Measurements from ENCODE around the gene TBCC. TPM values are rescaled to one million over a fixed set of nuclear protein-coding genes. Genes with fewer than 3 reads are reported as not detected.
A peak's percentile ranks its signal among the peaks of the same experiment; 100 is the strongest.

TBCC gene
- total and polyA plus RNA-seq, 7 donors, result 16.6 to 39.6 (median 30.6) TPM

GRCh38 chr6:42710316-42710715 is 35.6 kb downstream of the TBCC start:
- H3K4me3 ChIP-seq, result no peak overlapping the region
- intact Hi-C loops (cut with DNase I), result no loop called here

GRCh38 chr6:42709871-42710270 is 36.0 kb downstream of the TBCC start:
- peaks cover 0 to 6% (median 2%) of the 10 kb centered on the region in 4 donors for H3K9me3 ChIP-seq
- DNase-seq, result no peak
- no peaks in the 10 kb centered on the region for H3K27me3 ChIP-seq
- H3K36me3 ChIP-seq, result no peaks in the 10 kb centered on the region
- 90 to 93% methylated on average over 6 of the region's 6 CpGs for WGBS, 2 donors
- no peak overlapping the region for H3K4me3 ChIP-seq
- no peak overlapping the region for H3K27ac ChIP-seq
- H3K4me1 ChIP-seq, result peaks cover 0 to 7% (median under 1%) of the 10 kb centered on the region in 4 donors
- TF ChIP-seq CTCF (IDR thresholded peaks at IDR 0.05) (no peak), POLR2A (IDR thresholded peaks at IDR 0.05) (no peak), EP300 (IDR thresholded peaks at IDR 0.05) (no peak), POLR2AphosphoS5 (IDR thresholded peaks at IDR 0.05) (no peak)
- intact Hi-C loops (cut with DNase I), result no loop called here

More at GRCh38 chr6:42710316-42710715, 35.6 kb downstream of the TBCC start:
- Histone ChIP-seq H3K4me1 (peaks cover 0 to 7% (median 0%) of the 10 kb centered on the region in 4 donors), H3K9me3 (peaks cover 0 to 6% (median 2%) of the 10 kb centered on the region in 4 donors), H3K36me3 (no peaks in the 10 kb centered on the region), H3K27me3 (no peaks in the 10 kb centered on the region), H3K27ac (no peak overlapping the region)
- no peak for DNase-seq
- TF ChIP-seq POLR2AphosphoS5 (IDR thresholded peaks at IDR 0.05), result no peak
- TF ChIP-seq CTCF (IDR thresholded peaks at IDR 0.05), result no peak
- TF ChIP-seq POLR2A (IDR thresholded peaks at IDR 0.05), result no peak
- TF ChIP-seq EP300 (IDR thresholded peaks at IDR 0.05), result no peak
- 51 to 83% methylated on average over 9 of the region's 9 CpGs for WGBS, 2 donors

- intact Hi-C loops (cut with DNase I), result no loop called here
- no peaks in the 10 kb centered on the region for H3K27me3 ChIP-seq
- no peak overlapping the region for H3K4me3 ChIP-seq
- DNase-seq, result no peak
- no peak for TF ChIP-seq CTCF (IDR thresholded peaks at IDR 0.05)
- TF ChIP-seq EP300 (IDR thresholded peaks at IDR 0.05), result no peak
- TF ChIP-seq POLR2AphosphoS5 (IDR thresholded peaks at IDR 0.05), result no peak
- TF ChIP-seq POLR2A (IDR thresholded peaks at IDR 0.05), result no peak
- no peaks in the 10 kb centered on the region for H3K36me3 ChIP-seq
- WGBS, 2 donors, result 93 to 94% methylated on average over 11 of the region's 11 CpGs
- H3K27ac ChIP-seq, result no peak overlapping the region
- H3K4me1 ChIP-seq, result peaks cover 0 to 18% (median 5%) of the 10 kb centered on the region in 4 donors
- H3K9me3 ChIP-seq, result peaks cover 0 to 6% (median 2%) of the 10 kb centered on the region in 4 donors
These were observed 37.8 kb downstream of the TBCC start for GRCh38 chr6:42708096-42708495.

- H3K4me3 ChIP-seq, result no peak overlapping the region
- H3K27ac ChIP-seq, result no peak overlapping the region
- peaks cover 0 to 6% (median 2%) of the 10 kb centered on the region in 4 donors for H3K9me3 ChIP-seq
- TF ChIP-seq POLR2A (IDR thresholded peaks at IDR 0.05) (no peak), CTCF (IDR thresholded peaks at IDR 0.05) (no peak), EP300 (IDR thresholded peaks at IDR 0.05) (no peak), POLR2AphosphoS5 (IDR thresholded peaks at IDR 0.05) (no peak)
- 90 to 93% methylated on average over 7 of the region's 7 CpGs for WGBS, 2 donors
- no peak for DNase-seq
- no peaks in the 10 kb centered on the region for H3K27me3 ChIP-seq
- H3K36me3 ChIP-seq, result no peaks in the 10 kb centered on the region
- intact Hi-C loops (cut with DNase I), result no loop called here
- H3K4me1 ChIP-seq, result peaks cover 0 to 18% (median 5%) of the 10 kb centered on the region in 4 donors
These were observed 38.3 kb downstream of the TBCC start for GRCh38 chr6:42707595-42707994.

- H3K4me1 ChIP-seq, result peaks cover 0 to 11% (median 5%) of the 10 kb centered on the region in 4 donors
- no peak for TF ChIP-seq CTCF (IDR thresholded peaks at IDR 0.05)
- no peak for TF ChIP-seq POLR2AphosphoS5 (IDR thresholded peaks at IDR 0.05)
- no peak for TF ChIP-seq POLR2A (IDR thresholded peaks at IDR 0.05)
- no peak for TF ChIP-seq EP300 (IDR thresholded peaks at IDR 0.05)
- intact Hi-C loops (cut with DNase I), result no loop called here
- H3K27me3 ChIP-seq, result no peaks in the 10 kb centered on the region
- peak overlapping the region in 1 of 4 donors; percentile 63 for H3K27ac ChIP-seq
- no peaks in the 10 kb centered on the region for H3K36me3 ChIP-seq
- 51 to 81% methylated on average over 4 of the region's 4 CpGs for WGBS, 2 donors
- DNase-seq, result no peak
- H3K9me3 ChIP-seq, result no peaks in the 10 kb centered on the region
- peak overlapping the region in 1 of 4 donors; percentile 48 for H3K4me3 ChIP-seq
These were observed 40.9 kb downstream of the TBCC start for GRCh38 chr6:42704937-42705374.

Measured in sigmoid colon (tissue), 7 donors.